SJCRH30 (cell line): ENCODE data around the gene OR2A2. TPM values are rescaled to one million over a fixed set of nuclear protein-coding genes. Genes with fewer than 3 reads are reported as not detected.

Experiments
- DNase-seq, 2 experiments: peaks; one replicate each; pipeline ENCODE4 v3.0.0-alpha.2; 2015 to 2020
- H3K27ac ChIP-seq: fragments of 250-450 bp; sonication (Bioruptor Pico); 2 replicates; pipeline ENCODE4 v1.5.1; 2020; ENCODE audit warnings: mild to moderate bottlenecking, moderate library complexity
- H3K27me3 ChIP-seq: fragments of 250-450 bp; sonication (Bioruptor Pico); 2 replicates; pipeline ENCODE4 v1.5.1; 2020; ENCODE audit warnings: mild to moderate bottlenecking, moderate library complexity
- H3K36me3 ChIP-seq: fragments of 250-450 bp; sonication (Bioruptor Pico); 2 replicates; pipeline ENCODE4 v1.5.1; 2020; ENCODE audit warnings: mild to moderate bottlenecking, moderate library complexity
- H3K4me1 ChIP-seq: fragments of 250-450 bp; sonication (Bioruptor Pico); 2 replicates; pipeline ENCODE4 v1.5.1; 2020; ENCODE audit warnings: mild to moderate bottlenecking, moderate library complexity
- H3K4me3 ChIP-seq: fragments of 250-450 bp; sonication (Bioruptor Pico); 2 replicates; pipeline ENCODE4 v1.5.1; 2020; ENCODE audit warnings: mild to moderate bottlenecking, moderate library complexity
- H3K9me3 ChIP-seq: fragments of 250-450 bp; sonication (Bioruptor Pico); replicated peaks from 2 replicates; pipeline ENCODE4 v1.5.1; 2020; ENCODE audit warnings: mild to moderate bottlenecking, moderate library complexity
- total RNA-seq: library from RNA; depleted of rRNA; stranded (reverse); fragments of >200 nt; shearing (Covaris generic); gene quantifications from 2 replicates; pipeline ENCODE4 v1.2.3, GENCODE V29; 2014; rRNA removed

Gene OR2A2, protein sequence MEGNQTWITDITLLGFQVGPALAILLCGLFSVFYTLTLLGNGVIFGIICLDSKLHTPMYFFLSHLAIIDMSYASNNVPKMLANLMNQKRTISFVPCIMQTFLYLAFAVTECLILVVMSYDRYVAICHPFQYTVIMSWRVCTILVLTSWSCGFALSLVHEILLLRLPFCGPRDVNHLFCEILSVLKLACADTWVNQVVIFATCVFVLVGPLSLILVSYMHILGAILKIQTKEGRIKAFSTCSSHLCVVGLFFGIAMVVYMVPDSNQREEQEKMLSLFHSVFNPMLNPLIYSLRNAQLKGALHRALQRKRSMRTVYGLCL
- total RNA-seq: not detected in 2 replicates

DNA sequence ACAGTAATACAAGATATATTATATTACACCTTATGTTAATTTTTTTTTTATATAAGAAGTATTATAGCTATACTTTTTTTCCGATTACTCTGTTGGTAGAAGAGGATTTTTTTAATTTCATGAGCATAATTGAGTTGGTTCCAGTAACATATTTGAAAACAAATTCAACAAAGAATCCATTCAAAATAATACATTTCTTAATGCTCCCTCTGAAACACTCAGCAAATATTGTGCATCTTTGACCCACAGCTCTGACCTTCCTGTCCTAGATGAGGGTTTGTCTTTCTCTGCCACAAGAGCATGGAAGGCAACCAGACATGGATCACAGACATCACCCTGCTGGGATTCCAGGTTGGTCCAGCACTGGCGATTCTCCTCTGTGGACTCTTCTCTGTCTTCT lies at the start of gene OR2A2:
Gene OR2A2 (plus strand): TSS at position 301 of the 400 bp plus-strand sequence. CDS start 0 bp downstream, at position 301.
- Histone ChIP-seq H3K36me3 (no peaks in the 10 kb centered on the region), H3K27me3 (no peaks in the 10 kb centered on the region), H3K4me3 (no peak within 1 kb of the TSS), H3K9me3 (no peaks in the 10 kb centered on the region), H3K27ac (no peak within 1 kb of the TSS), H3K4me1 (no peaks in the 10 kb centered on the region)
- no peak for DNase-seq

DNA sequence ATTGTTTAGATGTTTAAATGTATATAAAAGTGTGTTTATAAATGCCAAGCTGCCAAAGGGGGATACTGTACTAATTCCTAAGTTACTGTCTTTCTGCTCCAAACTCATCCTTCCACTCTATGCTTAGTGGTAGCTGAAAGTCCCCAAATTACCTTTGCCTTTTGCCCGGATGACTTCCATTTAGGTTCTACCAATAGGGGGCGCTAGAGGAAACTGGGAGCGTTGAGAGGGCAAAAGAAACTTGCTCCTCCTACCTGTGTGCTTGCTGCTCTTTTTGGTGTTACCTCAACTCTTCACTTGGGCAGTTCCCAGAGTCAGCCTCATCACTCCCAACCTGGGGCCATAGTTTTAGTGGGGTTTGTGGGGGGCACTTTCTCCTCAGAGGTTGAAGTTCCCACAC lies 45.7 kb upstream of the OR2A2 start:
- Histone ChIP-seq H3K27ac (no peak overlapping the region), H3K27me3 (no peaks in the 10 kb centered on the region), H3K9me3 (no peaks in the 10 kb centered on the region), H3K4me3 (no peak overlapping the region), H3K4me1 (no peaks in the 10 kb centered on the region), H3K36me3 (no peaks in the 10 kb centered on the region)
- peak in 1 of 2 experiments; percentile 34 for DNase-seq

DNA sequence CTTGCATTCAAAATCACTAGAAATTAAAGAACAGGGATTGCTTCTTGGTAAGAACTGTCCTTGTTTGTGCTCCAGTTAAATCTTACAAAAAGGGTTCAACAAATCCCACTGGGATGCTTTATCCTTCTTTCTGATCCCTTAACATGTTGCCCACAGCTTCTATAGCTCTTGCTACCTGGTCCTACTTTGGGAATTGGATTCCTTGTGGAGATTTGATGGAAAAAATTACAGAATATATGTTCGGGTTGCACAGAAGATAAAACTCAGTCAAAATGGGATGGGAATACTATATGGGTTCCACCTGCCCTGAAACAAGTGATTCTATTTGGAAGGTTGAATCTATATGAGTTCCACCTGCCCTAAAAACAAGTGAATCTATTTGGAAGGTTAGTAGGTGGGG lies 39.9 kb upstream of the OR2A2 start, which contains the start of gene OR2A25:
Gene OR2A25 (plus strand): TSS at position 301 of the 400 bp plus-strand sequence. CDS start 4,409 bp downstream, outside the sequence.
- no peaks in the 10 kb centered on the region for H3K4me1 ChIP-seq
- H3K36me3 ChIP-seq: no peaks in the 10 kb centered on the region
- no peaks in the 10 kb centered on the region for H3K27me3 ChIP-seq
- no peaks in the 10 kb centered on the region for H3K9me3 ChIP-seq
- H3K4me3 ChIP-seq: no peak within 1 kb of the TSS
- H3K27ac ChIP-seq: no peak within 1 kb of the TSS
- no peak for DNase-seq

DNA sequence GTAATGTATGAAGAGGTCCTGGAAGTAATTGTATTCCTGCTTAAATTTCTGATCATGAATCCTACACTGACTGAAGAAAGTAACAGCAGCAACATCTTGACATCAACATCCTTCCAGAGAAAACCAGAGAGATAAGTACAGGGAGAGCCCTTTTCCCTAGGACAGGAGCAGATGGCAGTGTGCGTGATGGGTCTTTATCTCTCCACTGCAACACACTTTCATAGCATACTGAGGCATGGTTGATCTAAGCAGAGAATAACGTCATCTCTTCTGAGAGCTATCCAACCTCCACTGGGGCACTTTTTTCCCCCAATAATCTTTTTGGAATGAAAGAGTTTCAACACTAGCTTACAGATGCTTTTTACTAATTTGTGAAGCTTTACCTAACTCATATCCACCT lies 39.4 kb upstream of the OR2A2 start:
- H3K9me3 ChIP-seq: no peaks in the 10 kb centered on the region

DNA sequence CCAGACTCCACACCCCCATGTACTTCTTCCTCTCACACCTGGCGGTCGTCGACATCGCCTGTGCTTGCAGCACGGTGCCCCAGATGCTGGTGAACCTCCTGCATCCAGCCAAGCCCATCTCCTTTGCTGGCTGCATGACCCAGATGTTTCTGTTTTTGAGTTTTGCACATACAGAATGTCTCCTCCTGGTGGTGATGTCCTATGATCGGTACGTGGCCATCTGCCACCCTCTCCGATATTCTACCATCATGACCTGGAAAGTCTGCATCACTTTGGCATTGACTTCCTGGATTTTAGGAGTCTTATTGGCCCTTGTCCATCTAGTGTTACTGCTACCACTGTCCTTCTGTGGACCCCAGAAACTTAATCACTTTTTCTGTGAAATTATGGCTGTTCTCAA lies 35.0 kb upstream of the OR2A2 start:
- Histone ChIP-seq H3K27ac (no peak overlapping the region), H3K4me1 (no peaks in the 10 kb centered on the region), H3K36me3 (no peaks in the 10 kb centered on the region), H3K27me3 (no peaks in the 10 kb centered on the region), H3K9me3 (no peaks in the 10 kb centered on the region), H3K4me3 (no peak overlapping the region)
- no peak for DNase-seq

More for the DNA sequence above, 39.4 kb upstream of the OR2A2 start:
- no peaks in the 10 kb centered on the region for H3K27me3 ChIP-seq
- no peak for DNase-seq
- no peaks in the 10 kb centered on the region for H3K4me1 ChIP-seq
- no peaks in the 10 kb centered on the region for H3K36me3 ChIP-seq
- H3K27ac ChIP-seq: no peak overlapping the region
- no peak overlapping the region for H3K4me3 ChIP-seq

DNA sequence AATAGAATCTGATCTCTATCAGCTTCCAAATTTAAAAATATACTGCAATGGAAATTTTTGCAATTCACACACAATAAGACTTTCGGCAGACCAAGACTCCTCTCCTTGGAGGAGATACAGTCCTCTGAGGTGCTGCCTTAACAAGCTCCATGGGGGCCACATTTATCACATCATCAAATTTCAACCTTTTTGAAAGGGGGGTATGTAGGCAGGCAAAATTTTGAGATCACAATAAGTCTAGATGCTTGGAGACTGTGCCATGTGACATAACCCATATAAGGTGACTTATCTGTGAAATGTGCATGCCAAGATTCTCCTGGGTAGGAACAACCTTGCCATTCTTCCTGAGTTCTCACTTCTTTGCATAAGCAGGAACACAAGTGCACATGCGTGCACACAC lies 23.4 kb upstream of the OR2A2 start, which contains the start of gene OR2A12:
Gene OR2A12 (plus strand): TSS at position 301 of the 400 bp plus-strand sequence. CDS start 8,830 bp downstream, outside the sequence.
- Histone ChIP-seq H3K9me3 (no peaks in the 10 kb centered on the region), H3K4me1 (no peaks in the 10 kb centered on the region), H3K27me3 (no peaks in the 10 kb centered on the region), H3K27ac (no peak within 1 kb of the TSS), H3K4me3 (no peak within 1 kb of the TSS), H3K36me3 (no peaks in the 10 kb centered on the region)
- no peak for DNase-seq

DNA sequence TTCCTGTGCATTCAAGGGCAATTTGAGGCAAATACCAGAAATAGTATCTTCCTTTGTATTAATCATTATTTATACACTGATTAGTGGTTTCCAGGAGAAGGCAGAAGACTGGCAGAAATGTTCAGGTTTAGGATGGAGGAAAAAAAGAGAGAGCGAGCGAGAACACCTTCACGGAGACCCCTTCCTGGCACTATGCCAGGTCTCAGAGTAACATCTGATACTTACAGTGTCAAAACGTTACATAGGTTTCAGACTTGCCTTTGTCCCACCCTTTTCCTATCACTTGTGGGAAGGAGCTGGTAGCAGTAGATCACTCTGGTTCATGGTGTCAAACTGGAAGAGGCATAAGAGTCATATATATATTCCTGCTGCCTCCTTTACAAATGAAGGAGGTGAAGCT lies 22.7 kb upstream of the OR2A2 start:
- no peak for DNase-seq
- Histone ChIP-seq H3K9me3 (no peaks in the 10 kb centered on the region), H3K27ac (no peak overlapping the region), H3K36me3 (no peaks in the 10 kb centered on the region), H3K4me3 (no peak overlapping the region), H3K4me1 (no peaks in the 10 kb centered on the region), H3K27me3 (no peaks in the 10 kb centered on the region)

DNA sequence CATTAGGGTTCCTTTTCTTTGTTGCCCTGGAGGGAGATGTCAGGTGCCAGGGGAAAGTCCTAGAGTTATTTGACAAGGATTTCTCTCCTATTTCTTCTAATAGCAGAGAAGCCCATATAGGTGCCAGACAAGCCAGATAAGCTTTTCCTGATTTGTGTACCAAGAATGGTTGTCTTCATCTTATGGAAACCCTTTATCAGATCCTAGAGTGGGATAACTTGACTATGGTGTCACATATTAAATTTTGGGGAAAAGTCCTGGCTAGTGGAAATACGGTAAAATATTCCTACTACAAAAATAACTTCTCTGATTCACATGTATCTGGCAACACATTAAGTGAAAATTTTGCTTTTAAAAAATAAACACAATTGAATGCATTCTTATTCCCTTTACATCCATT lies 22.2 kb upstream of the OR2A2 start:
- H3K4me1 ChIP-seq: no peaks in the 10 kb centered on the region
- H3K4me3 ChIP-seq: no peak overlapping the region
- no peaks in the 10 kb centered on the region for H3K9me3 ChIP-seq
- H3K36me3 ChIP-seq: no peaks in the 10 kb centered on the region
- no peak for DNase-seq
- no peaks in the 10 kb centered on the region for H3K27me3 ChIP-seq
- no peak overlapping the region for H3K27ac ChIP-seq

DNA sequence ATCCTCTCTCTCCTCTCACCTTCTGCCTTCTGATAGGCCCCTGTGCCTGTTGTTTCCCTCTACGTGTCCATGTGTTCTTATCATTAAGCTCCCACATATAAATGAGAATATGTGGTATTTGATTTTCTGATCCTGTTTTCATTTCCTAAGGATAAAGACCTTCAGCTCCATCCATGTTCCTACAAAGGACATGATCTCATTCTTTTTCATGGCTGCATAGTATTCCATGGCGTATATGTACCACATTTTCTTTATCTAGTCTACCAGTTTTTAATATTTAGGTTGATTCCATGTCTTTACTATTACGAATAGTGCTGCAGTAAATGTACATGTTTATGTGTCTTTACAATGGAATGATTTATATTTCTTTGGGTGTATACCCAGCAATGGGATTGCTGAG lies 18.7 kb upstream of the OR2A2 start:
- Histone ChIP-seq H3K27me3 (no peaks in the 10 kb centered on the region), H3K9me3 (no peaks in the 10 kb centered on the region), H3K27ac (no peak overlapping the region), H3K4me3 (no peak overlapping the region), H3K36me3 (no peaks in the 10 kb centered on the region), H3K4me1 (no peaks in the 10 kb centered on the region)
- DNase-seq: no peak

DNA sequence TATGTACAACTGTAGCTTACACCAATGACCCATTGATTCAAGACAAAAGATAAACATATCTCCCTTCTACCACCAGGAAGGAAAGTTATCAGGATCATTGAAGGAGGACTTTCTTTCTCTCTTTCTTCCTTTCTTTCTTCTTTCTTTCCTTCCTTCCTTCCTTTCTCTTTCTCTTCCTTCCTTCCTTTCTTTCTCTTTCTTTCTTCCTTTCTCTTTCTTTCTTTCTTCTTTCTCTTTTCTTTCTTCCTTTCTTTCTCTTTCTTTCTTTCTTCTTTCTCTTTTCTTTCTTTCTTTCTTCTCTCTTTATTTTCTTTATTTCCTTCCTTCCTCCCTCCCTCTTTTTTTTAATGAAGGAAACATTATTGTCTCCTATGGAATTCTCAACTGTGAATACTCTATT lies 10.6 kb upstream of the OR2A2 start:
- Histone ChIP-seq H3K4me3 (no peak overlapping the region), H3K4me1 (no peaks in the 10 kb centered on the region; the same call in 1 of the 2 replicates), H3K27me3 (no peaks in the 10 kb centered on the region), H3K27ac (no peak overlapping the region), H3K36me3 (no peaks in the 10 kb centered on the region), H3K9me3 (no peaks in the 10 kb centered on the region)
- no peak for DNase-seq

DNA sequence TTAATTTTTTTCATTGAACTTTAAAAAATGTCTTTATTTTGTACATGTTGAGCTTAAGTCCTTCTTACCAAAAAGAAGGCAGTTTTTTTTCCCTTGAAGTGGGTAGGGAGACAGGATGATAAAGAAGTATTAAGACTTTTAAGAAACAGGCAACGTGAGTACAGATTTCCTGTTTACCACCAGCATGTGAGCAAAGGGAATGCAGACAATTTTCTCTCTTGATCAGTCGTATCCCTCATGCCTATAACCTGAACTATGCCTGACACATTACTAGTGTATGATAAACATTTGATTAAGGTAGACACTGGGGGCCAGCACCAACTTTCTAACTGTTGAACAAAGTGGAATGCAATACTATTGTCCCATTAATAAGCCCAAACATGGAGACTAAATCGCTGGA lies 8.8 kb upstream of the OR2A2 start:
- H3K27me3 ChIP-seq: no peaks in the 10 kb centered on the region
- H3K9me3 ChIP-seq: no peaks in the 10 kb centered on the region
- H3K36me3 ChIP-seq: no peaks in the 10 kb centered on the region
- H3K27ac ChIP-seq: no peak overlapping the region
- no peak for DNase-seq
- H3K4me1 ChIP-seq: no peaks in the 10 kb centered on the region; the same call in 1 of the 2 replicates
- no peak overlapping the region for H3K4me3 ChIP-seq

DNA sequence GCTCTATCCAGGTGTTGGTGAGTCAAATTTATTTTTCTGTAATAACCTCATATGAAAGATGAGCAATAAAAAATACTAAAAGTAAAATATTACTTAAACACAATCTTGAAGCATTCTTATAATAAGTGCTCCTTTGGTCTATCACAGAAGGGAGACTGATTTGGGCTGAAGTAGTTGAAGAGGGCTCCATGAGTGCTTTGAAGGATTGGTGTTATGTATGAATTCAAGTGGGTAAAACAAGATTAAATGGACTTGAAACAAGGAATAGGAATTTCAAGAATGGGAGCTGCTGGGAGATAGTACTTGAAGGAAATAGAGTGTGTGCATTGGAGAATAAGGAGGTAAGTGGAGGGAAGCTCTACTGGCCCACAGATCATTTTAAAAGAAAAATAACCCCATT lies 7.3 kb upstream of the OR2A2 start:
- Histone ChIP-seq H3K27ac (no peak overlapping the region), H3K4me1 (no peaks in the 10 kb centered on the region), H3K27me3 (no peaks in the 10 kb centered on the region), H3K9me3 (no peaks in the 10 kb centered on the region), H3K36me3 (no peaks in the 10 kb centered on the region), H3K4me3 (no peak overlapping the region)
- no peak for DNase-seq

DNA sequence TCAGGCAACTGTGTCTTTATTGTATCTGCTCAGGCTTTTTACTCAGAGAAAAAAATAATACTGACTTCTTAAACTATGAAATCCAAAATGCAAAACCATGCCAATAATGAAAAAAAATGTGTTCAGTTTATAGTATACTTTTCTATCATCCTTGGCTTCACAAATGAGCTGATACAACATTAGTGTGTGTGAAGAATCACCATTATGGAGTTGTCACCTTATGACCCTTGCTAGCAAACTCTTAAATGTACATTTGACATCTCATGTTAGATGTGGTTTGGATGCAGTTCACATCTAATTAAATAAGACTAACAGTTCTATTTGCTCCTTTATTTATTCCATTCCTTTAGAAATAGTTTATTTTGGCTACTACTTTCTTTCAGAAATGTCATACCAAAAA lies 4.2 kb upstream of the OR2A2 start:
- H3K4me1 ChIP-seq: no peaks in the 10 kb centered on the region
- no peaks in the 10 kb centered on the region for H3K9me3 ChIP-seq
- H3K27me3 ChIP-seq: no peaks in the 10 kb centered on the region
- H3K27ac ChIP-seq: no peak overlapping the region
- H3K36me3 ChIP-seq: no peaks in the 10 kb centered on the region
- no peak for DNase-seq
- no peak overlapping the region for H3K4me3 ChIP-seq

DNA sequence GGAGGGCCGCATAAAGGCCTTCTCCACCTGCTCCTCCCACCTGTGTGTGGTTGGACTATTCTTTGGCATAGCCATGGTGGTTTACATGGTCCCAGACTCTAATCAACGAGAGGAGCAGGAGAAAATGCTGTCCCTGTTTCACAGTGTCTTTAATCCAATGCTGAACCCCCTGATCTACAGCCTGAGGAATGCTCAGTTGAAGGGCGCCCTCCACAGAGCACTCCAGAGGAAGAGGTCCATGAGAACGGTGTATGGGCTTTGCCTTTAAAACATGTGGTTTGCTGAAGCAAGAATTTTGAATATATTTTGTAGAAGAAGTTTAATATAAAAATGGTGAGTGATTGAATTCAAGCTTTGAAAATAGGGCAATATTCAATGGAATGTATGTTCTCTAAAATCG lies 889 bp downstream of the OR2A2 start:
- DNase-seq: no peak
- H3K36me3 ChIP-seq: no peaks in the 10 kb centered on the region
- H3K4me1 ChIP-seq: no peaks in the 10 kb centered on the region
- no peaks in the 10 kb centered on the region for H3K27me3 ChIP-seq
- H3K4me3 ChIP-seq: no peak overlapping the region
- no peaks in the 10 kb centered on the region for H3K9me3 ChIP-seq
- no peak overlapping the region for H3K27ac ChIP-seq

DNA sequence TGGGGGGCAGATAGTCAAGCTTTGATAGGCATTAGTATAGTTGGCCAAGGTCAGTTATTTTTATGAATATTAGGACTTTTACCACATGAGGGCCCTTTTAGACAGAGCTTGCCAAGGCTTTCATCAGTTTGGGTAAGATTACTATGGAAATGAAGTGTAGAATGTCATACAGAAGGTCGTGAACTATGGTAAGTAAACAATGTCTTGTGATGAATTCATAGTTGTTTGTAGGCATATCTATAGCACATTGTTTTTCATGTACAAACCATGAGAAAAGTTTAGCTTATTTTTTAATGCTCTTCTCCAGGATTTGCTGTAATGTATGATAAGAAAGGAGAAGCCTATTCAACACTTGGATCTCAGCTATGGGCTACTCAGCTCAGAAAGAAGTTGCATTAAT lies 4.3 kb downstream of the OR2A2 start:
- Histone ChIP-seq H3K4me1 (no peaks in the 10 kb centered on the region), H3K9me3 (no peaks in the 10 kb centered on the region), H3K36me3 (no peaks in the 10 kb centered on the region), H3K4me3 (no peak overlapping the region), H3K27me3 (no peaks in the 10 kb centered on the region), H3K27ac (no peak overlapping the region)
- DNase-seq: no peak

DNA sequence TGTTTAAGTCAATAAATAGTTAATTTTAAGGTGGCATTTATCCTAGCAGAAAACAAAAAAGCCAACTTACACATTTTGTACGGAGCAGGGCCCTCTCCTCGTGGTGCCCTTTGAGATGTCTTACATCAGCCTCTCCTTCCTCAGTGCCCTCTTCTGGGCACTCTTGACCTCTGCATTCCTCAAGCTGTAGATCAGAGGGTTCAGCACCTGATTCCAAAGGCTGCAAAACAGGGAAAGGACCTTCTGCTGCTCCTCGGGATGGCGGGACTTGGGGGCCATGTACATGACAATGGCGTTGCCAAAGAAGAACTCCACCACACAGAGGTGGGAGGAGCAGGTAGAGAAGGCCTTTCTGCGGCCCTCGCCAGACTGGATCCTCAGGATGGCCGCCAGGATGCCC lies 9.0 kb downstream of the OR2A2 start:
- Histone ChIP-seq H3K27ac (no peak overlapping the region), H3K4me3 (no peak overlapping the region), H3K27me3 (no peaks in the 10 kb centered on the region), H3K9me3 (no peaks in the 10 kb centered on the region), H3K4me1 (no peaks in the 10 kb centered on the region), H3K36me3 (no peaks in the 10 kb centered on the region)
- DNase-seq: no peak
